M059J (cell line): ENCODE data around the gene AADACL4. TPM values are rescaled to one million over a fixed set of nuclear protein-coding genes. Genes with fewer than 3 reads are reported as not detected.
"Not testable (repeated sequence)": the region's sequence is repeated elsewhere in the genome, so short reads cannot be mapped to it uniquely, and the experiment has no call there.

Experiments
- DNase-seq: peaks from one replicate; pipeline ENCODE4 v3.0.0-alpha.2; 2012; ENCODE audit warnings: low read depth
- total RNA-seq: library from RNA; depleted of rRNA; stranded (reverse); fragments of >200 nt; shearing (Covaris generic); gene quantifications from 2 replicates; pipeline ENCODE4 v1.2.3, GENCODE V29; 2014; rRNA removed

The AADACL4 gene
- total RNA-seq, 1 experiment from 2014 or later, result not detected

GRCh38 chr1:12709696-12710095, 65.8 kb downstream of the AADACL4 start:
- no peak for DNase-seq

- no peak for DNase-seq
These were observed 67.7 kb downstream of the AADACL4 start for GRCh38 chr1:12711536-12711935.

- DNase-seq, result no peak
These were observed 68.2 kb downstream of the AADACL4 start for GRCh38 chr1:12712076-12712475.

- no peak for DNase-seq
These were observed 69.0 kb downstream of the AADACL4 start for GRCh38 chr1:12712929-12713328.

- not testable (repeated sequence) for DNase-seq
These were observed 69.8 kb downstream of the AADACL4 start for GRCh38 chr1:12713651-12714050.

DNA sequence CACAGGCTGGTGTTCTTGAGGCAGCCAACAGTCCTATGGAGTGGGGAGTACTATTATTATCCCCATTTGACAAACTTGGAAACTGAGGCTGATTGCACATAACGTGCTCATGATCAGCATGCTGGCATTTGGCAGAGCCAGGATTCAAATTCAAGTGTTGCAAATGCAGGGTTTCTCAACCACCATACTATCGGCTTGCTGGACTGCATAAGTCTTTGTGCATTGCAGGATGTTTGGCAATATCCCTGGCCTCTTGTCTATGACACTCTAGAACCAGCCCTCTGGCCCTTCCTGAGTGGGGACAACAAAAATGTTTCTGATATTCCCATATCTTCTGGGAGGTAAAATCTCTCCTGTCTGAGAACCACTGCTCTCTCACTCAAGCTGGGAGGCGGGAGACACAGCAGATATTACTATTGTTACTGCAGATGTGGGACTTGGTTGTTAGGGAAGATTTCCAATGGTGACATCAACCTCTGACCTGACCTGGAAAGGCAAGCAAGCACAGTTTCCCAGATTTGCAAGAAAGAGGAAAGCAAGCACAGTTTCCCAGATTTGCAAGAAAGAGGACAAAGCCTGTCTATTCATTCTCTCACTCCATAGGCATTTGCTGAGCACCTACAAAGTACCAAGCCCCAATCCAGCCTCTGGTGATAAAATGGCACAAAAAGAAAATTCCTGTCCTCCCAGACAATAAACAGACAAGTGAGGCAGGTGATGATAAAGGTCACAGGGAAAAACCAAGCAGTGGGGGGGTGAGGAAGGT, 71.0 kb downstream of the AADACL4 start:
- DNase-seq, result no peak

DNA sequence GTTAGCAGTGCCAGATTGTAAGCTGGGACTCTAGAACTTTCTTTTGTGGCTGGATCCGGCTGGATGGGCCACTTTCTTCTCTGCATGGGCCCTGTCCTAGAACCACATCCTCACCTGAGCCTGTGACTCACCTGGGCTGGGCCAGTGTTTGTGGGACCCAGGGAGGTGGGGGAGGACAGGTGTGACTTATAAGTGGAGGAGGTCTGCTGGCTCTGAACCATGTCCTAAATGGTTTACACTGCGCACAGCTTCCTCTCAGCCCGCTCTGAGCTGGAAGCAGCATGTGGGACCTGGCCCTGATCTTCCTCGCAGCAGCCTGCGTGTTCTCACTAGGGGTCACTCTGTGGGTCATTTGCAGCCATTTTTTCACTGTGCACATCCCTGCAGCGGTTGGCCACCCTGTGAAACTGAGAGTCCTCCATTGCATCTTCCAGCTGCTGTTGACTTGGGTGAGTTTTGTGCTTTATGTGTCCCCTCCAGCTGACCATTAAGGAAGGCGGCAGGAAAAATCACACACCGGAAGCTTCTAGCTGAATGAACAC, 72.1 kb downstream of the AADACL4 start, which contains the start of gene AADACL3:
AADACL3 (plus strand) TSS at position 215 of the 542 bp plus-strand sequence; CDS start at position 282, 67 bp downstream.
- DNase-seq, result no peak

Other genes with a start within 250 kb of the AADACL4 start
- gene DHRS3, start 25.9 kb upstream of the AADACL4 start, total RNA-seq, result 47.3 and 51.5 TPM in 2 replicates
- not detected in 2 replicates for gene AADACL3, start 72.0 kb downstream of the AADACL4 start, total RNA-seq
- gene CFAP107, start 102.1 kb downstream of the AADACL4 start, total RNA-seq, result not detected in 2 replicates
- not detected in 2 replicates for gene PRAMEF12, start 129.7 kb downstream of the AADACL4 start, total RNA-seq
- not detected in 2 replicates for gene PRAMEF1, start 147.3 kb downstream of the AADACL4 start, total RNA-seq
- not detected in 2 replicates for gene PRAMEF11, start 187.3 kb downstream of the AADACL4 start, total RNA-seq
- not detected in 2 replicates for gene HNRNPCL1, start 204.6 kb downstream of the AADACL4 start, total RNA-seq
- gene PRAMEF2, start 213.0 kb downstream of the AADACL4 start, total RNA-seq, result not detected in 2 replicates
- not detected in 2 replicates for gene PRAMEF4, start 242.1 kb downstream of the AADACL4 start, total RNA-seq